ENCODE measurements around the gene IPO11. TPM values are rescaled to one million over a fixed set of nuclear protein-coding genes. Genes with fewer than 3 reads are reported as not detected.

Gene IPO11
- total RNA-seq, 1 donor from 2014 or later: 54.2 TPM

DNA sequence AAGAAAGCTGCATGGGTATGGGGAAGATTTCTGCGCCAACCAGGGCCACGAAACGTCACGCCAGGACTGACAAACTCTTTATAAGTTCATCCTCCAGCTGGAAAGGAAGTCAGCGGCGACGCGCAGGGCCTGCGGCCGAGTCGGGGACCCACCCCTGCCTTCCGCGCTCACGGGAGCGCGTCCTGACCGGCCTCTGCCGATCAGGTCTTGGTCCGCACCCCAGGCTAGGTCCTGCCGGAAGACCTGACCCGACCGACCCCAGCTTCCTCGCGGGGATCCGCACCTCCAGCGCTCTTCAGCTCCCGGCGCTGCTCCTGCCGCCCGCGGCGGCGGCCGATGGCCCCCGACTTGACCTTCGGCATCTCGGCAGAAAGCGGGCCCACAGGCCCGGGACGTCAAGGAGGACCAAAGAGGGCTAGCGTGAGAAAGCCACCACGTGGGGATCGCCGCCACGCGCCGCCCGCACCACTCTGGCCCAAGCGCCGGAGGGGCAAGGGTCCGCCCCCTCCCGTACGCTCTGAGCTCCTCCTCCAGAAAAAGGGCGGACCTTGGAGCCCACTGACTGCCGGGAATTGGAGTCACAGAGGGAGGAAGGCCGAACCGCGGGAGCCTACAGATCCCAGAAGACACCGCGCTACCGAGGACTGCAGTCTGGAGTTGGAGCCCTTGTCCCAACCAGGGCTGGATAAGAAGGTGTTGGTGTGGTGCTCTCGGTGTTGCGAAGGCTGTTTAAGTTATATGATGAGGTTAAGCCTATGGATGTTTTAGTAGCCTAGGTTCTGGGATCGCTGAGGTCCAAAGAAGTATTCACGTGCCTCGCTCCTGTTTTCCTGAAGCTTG is 8.9 kb upstream of the IPO11 start, which contains the start of gene DIMT1:
TSS of gene DIMT1 (minus strand) at position 495 of the 840 bp plus-strand sequence. CDS start at position 362, 133 bp downstream.
- intact Hi-C loops (cut with micrococcal nuclease): loop anchor here (1.0 to 5.0 kb wide), 7 partner anchors 8 to 1459 kb away; partner anchors contain the start of genes ERCC8, IPO11 and NDUFAF2
- H3K4me1 Mint-ChIP-seq (ENCODE audit: low read depth): peaks cover 34% of the 10 kb centered on the region
- H3K27me3 Mint-ChIP-seq (ENCODE audit: insufficient read depth): no peaks in the 10 kb centered on the region
- no peaks in the 10 kb centered on the region for H3K9me3 Mint-ChIP-seq
- H3K27ac Mint-ChIP-seq: peak within 1 kb of the TSS; percentile 94
- H3K36me3 Mint-ChIP-seq (ENCODE audit: low read depth): peaks cover 18% of the 10 kb centered on the region
- peak within 1 kb of the TSS; percentile 95 for H3K4me3 Mint-ChIP-seq
- peak; percentile 93 for DNase-seq (ENCODE audit: low spot score)

DNA sequence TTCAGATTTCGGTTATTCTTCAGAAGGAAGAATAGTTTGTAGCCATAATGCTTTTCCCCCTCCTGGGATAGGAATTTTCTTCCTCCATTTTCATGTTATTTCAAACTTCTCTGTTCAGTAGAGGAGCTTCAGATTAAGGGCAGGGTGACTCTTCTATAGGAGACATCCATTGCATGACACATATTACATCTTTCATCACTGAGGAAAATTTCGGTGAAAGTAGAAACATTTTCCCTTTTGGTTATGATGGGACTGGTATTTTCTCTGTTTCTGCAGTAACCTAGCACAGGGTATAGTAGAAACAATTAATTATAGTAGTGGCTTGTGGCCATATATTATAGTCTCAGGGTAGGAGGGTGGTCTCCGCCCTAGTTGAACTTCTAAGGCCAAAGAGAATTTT is 1.1 kb downstream of the IPO11 start:
- peak overlapping the region; percentile 90 for H3K27ac Mint-ChIP-seq
- intact Hi-C loops (cut with micrococcal nuclease): loop anchor here (2.0 to 5.0 kb wide), 3 partner anchors 13 to 1713 kb away; partner anchors contain the start of genes DEPDC1B and LRRC70
- peaks cover 2% of the 10 kb centered on the region for H3K36me3 Mint-ChIP-seq (ENCODE audit: low read depth)
- H3K4me3 Mint-ChIP-seq: peak overlapping the region; percentile 94
- no peak for DNase-seq (ENCODE audit: low spot score)
- H3K9me3 Mint-ChIP-seq: no peaks in the 10 kb centered on the region
- peaks cover 7% of the 10 kb centered on the region for H3K27me3 Mint-ChIP-seq (ENCODE audit: insufficient read depth)
- peaks cover 21% of the 10 kb centered on the region for H3K4me1 Mint-ChIP-seq (ENCODE audit: low read depth)

DNA sequence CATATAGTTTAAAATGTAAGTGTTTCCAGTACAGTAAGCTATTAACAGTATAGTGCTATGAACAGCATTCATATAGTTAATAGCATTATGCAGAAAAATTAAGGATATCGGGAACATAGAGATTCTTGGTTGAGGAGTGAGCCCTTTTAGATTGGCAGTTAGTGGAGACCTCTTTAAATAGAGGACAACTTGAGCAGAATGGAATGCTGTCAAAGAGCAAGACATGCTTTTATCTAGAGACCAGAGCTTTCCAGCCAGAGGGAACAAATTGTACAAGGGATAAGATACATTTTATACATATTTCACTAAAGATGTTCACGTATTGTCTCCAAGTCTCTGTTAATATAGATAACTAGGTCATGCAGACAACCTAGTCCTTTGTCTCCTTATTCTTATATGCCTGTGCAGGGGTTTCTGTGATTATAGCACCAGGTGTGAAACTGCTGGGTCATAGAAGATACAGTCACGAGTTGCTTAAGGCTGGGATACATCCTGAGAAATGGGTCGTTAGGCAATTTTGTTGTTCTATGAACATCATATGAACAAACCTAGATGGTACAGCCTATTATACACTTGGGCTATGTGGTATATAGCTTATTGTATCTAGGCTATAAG is 6.0 kb downstream of the IPO11 start:
- Mint-ChIP-seq H3K27me3 (ENCODE audit: insufficient read depth) (no peaks in the 10 kb centered on the region), H3K4me1 (ENCODE audit: low read depth) (peaks cover 11% of the 10 kb centered on the region), H3K4me3 (no peak overlapping the region), H3K27ac (no peak overlapping the region), H3K9me3 (no peaks in the 10 kb centered on the region), H3K36me3 (ENCODE audit: low read depth) (peaks cover 5% of the 10 kb centered on the region)
- DNase-seq (ENCODE audit: low spot score): no peak
- intact Hi-C loops (cut with micrococcal nuclease): no loop called here

DNA sequence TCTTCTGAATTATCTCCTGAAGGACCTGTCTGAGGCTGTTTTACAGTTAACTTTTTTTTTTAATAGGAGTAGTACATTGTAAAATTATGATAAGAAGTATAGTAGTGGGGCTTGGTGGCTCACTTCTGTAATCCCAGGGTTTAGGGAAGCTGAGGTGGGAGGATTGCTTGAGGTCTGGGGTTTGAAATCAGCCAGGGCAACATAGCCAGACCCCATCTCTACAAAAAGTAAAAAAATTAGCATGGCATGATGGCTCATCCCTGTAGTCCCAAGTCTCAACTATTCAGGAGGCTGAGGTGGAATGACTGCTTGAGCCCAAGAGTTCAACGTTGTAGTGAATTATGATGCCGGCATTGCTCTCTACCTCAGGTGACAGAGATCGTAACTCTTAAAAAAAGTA is 7.0 kb downstream of the IPO11 start:
- intact Hi-C loops (cut with micrococcal nuclease): no loop called here
- no peak overlapping the region for H3K27ac Mint-ChIP-seq
- H3K4me3 Mint-ChIP-seq: no peak overlapping the region
- no peaks in the 10 kb centered on the region for H3K27me3 Mint-ChIP-seq (ENCODE audit: insufficient read depth)
- H3K36me3 Mint-ChIP-seq (ENCODE audit: low read depth): peaks cover 7% of the 10 kb centered on the region
- no peak for DNase-seq (ENCODE audit: low spot score)
- no peaks in the 10 kb centered on the region for H3K9me3 Mint-ChIP-seq
- peaks cover under 1% of the 10 kb centered on the region for H3K4me1 Mint-ChIP-seq (ENCODE audit: low read depth)

DNA sequence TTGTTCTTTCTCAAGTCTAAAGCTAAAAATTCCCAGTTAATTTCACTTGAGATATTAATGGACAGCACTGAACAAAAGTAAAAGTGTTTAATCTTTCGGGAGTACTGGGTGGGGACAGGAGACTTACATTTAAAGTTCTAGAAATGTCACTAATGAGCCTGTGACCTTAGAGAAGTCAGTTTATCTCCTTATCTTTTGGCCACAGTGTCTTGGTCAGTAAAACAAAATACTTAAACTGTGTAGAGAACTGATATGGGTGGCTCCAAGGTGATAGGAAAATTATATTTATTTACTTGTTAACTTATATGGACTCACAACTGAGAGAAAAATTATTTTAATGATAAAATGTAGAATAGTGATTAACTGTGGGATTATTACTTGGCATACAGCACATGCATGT is 8.9 kb downstream of the IPO11 start:
- Mint-ChIP-seq H3K27ac (no peak overlapping the region), H3K36me3 (ENCODE audit: low read depth) (peaks cover 5% of the 10 kb centered on the region), H3K4me3 (no peak overlapping the region), H3K27me3 (ENCODE audit: insufficient read depth) (no peaks in the 10 kb centered on the region), H3K4me1 (ENCODE audit: low read depth) (peaks cover 7% of the 10 kb centered on the region), H3K9me3 (no peaks in the 10 kb centered on the region)
- DNase-seq (ENCODE audit: low spot score): no peak
- intact Hi-C loops (cut with micrococcal nuclease): no loop called here

DNA sequence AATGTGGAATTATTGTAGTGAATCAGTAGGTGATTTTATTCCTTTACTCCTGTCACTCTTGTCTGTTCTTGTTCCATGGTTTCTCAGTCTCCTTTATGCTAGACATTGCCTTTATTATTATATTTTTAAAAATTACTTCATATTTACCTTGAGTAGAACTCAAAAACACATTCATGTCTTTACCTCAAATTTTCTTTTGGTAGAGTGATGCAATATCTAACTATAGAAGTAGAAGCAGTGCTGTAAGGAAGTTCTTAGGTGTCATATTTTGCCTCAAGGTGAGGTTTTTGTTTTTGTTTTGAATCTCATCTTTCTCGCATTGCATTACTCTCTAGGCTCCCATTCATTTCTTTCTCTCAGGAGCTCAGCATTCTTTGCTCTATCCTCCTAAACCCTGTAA is 12.2 kb downstream of the IPO11 start:
- intact Hi-C loops (cut with micrococcal nuclease): no loop called here
- H3K27ac Mint-ChIP-seq: no peak overlapping the region
- DNase-seq (ENCODE audit: low spot score): no peak
- no peak overlapping the region for H3K4me3 Mint-ChIP-seq
- H3K27me3 Mint-ChIP-seq (ENCODE audit: insufficient read depth): no peaks in the 10 kb centered on the region
- no peaks in the 10 kb centered on the region for H3K9me3 Mint-ChIP-seq
- H3K36me3 Mint-ChIP-seq (ENCODE audit: low read depth): peaks cover 4% of the 10 kb centered on the region
- H3K4me1 Mint-ChIP-seq (ENCODE audit: low read depth): peaks cover 7% of the 10 kb centered on the region

DNA sequence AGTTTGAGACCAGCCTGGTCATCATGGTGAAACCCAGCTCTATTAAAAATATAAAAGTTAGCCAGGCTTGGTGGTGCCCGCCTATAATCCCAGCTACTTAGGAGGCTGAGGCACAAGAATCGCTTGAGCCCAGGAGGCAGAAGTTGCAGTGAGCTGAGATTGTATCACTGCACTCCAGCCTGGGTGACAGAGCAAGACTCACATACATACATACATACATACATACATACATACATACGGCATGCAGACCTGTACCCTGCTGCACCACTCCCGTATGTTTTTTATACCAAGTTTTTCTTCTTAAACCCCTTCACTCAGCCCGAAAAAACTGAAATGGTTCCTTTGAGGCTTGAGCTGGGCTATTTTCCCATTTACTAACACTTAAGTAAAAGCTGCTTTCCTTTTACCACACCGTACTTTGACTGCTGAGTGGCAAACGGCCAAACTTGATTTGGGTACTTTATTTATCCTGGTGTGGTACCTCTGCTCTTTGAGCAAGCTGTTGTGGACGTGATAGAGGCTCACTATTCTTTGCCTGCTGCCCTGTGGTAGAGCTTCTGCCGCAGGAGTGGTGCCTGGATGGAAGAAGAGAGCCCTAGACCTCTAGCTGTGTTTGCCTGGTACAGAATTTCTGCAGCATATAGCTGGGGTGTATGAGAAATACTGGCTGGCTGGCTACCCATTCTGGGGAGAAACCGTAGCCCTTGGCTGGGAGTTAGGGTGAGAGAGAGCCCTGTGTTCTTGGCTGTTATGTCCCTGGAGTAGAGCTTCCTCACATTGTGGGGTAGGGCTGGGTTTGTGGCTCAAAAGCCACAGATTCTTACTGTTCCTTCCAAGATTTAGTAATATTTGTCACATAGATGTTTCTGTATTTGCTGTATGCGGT is 19.4 kb downstream of the IPO11 start:
- Mint-ChIP-seq H3K27me3 (ENCODE audit: insufficient read depth) (no peaks in the 10 kb centered on the region), H3K9me3 (no peaks in the 10 kb centered on the region), H3K36me3 (ENCODE audit: low read depth) (no peaks in the 10 kb centered on the region), H3K4me3 (no peak overlapping the region), H3K4me1 (ENCODE audit: low read depth) (no peaks in the 10 kb centered on the region), H3K27ac (no peak overlapping the region)
- intact Hi-C loops (cut with micrococcal nuclease): no loop called here
- DNase-seq (ENCODE audit: low spot score): no peak

DNA sequence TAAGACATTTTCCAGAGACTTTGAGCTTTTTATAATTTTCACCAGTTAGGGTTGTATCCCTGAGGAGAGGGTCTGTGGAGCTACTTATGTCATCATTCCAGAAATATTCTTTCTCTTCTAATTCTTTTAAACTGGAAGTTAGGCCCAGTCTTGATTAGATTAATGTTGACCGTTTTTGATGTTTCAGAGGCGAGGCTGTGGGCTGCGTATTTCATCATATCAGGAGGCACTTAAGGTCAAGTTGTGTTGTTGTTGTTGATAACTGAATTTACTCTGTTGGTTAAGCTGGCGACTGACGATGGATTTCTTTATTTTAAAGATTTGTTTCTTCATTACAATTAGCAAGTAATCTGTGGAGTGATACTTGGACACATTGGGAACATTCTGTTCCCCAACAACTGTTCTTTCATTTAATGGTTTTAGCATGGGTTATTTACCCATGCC is 20.1 kb downstream of the IPO11 start:
- no peaks in the 10 kb centered on the region for H3K4me1 Mint-ChIP-seq (ENCODE audit: low read depth)
- H3K27ac Mint-ChIP-seq: no peak overlapping the region
- no peaks in the 10 kb centered on the region for H3K36me3 Mint-ChIP-seq (ENCODE audit: low read depth)
- no peaks in the 10 kb centered on the region for H3K9me3 Mint-ChIP-seq
- intact Hi-C loops (cut with micrococcal nuclease): no loop called here
- H3K4me3 Mint-ChIP-seq: no peak overlapping the region
- no peak for DNase-seq (ENCODE audit: low spot score)
- no peaks in the 10 kb centered on the region for H3K27me3 Mint-ChIP-seq (ENCODE audit: insufficient read depth)

DNA sequence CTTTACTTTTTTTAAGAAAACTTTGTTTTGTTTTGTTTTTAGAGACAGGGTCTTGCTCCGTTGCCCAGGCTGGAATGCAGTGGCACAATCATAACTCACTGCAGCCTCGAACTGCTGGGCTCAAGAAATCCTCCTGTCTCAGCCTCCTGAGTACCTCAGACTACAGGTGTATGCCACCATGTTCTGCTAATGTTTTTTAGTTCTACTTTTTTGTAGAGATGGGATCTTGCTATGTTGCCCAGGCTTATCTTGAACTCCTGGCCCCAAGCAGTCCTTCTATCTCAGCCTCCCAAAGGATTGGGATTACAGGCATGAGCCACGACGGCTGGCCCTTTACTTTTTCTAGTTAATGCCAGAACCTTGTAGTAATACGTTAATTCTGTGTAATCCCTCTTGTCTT is 36.0 kb downstream of the IPO11 start:
- Mint-ChIP-seq H3K36me3 (ENCODE audit: low read depth) (peaks cover 16% of the 10 kb centered on the region), H3K27me3 (ENCODE audit: insufficient read depth) (no peaks in the 10 kb centered on the region), H3K4me3 (no peak overlapping the region), H3K9me3 (no peaks in the 10 kb centered on the region), H3K27ac (no peak overlapping the region), H3K4me1 (ENCODE audit: low read depth) (no peaks in the 10 kb centered on the region)
- no peak for DNase-seq (ENCODE audit: low spot score)
- intact Hi-C loops (cut with micrococcal nuclease): no loop called here

DNA sequence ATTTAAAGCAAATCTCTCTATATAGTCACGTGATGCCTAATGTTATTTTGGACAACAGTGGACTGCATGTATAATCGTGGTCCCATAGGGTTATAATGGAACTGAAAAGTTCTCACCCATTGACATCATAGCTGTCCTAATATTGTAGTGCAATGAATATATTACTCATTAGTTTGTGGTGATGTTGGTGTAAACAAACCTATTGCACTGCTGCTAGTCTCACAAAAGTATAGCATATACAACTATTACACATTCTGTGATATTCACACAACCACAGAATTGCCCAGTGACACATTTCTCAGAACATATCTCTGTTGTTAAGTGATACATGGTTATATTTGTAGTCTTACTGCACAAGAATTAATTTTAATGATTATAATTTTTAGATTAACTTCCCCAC is 37.7 kb downstream of the IPO11 start:
- H3K4me3 Mint-ChIP-seq: no peak overlapping the region
- DNase-seq (ENCODE audit: low spot score): no peak
- no peaks in the 10 kb centered on the region for H3K27me3 Mint-ChIP-seq (ENCODE audit: insufficient read depth)
- no peaks in the 10 kb centered on the region for H3K4me1 Mint-ChIP-seq (ENCODE audit: low read depth)
- H3K9me3 Mint-ChIP-seq: no peaks in the 10 kb centered on the region
- no peak overlapping the region for H3K27ac Mint-ChIP-seq
- peaks cover 16% of the 10 kb centered on the region for H3K36me3 Mint-ChIP-seq (ENCODE audit: low read depth)
- intact Hi-C loops (cut with micrococcal nuclease): no loop called here

DNA sequence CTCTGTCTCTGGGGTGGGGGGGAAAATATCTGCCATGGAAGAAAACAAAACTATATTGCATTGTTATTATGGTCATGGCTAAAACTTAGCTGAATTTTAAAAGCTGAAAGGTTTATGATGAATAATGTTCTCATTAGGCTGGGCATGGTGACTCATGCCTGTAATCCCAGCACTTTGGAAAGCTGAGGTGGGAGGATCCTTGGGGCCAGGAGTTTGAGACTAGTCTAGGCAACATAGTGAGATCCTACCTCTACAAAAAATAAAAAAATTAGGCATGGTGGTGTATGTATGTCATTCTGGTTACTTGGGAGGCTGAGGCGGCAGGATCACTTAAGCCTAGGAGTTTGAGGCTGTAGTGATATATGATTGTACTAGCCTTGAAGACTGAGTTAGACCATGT is 44.5 kb downstream of the IPO11 start:
- Mint-ChIP-seq H3K4me1 (ENCODE audit: low read depth) (no peaks in the 10 kb centered on the region), H3K27me3 (ENCODE audit: insufficient read depth) (no peaks in the 10 kb centered on the region), H3K27ac (no peak overlapping the region), H3K9me3 (no peaks in the 10 kb centered on the region), H3K36me3 (ENCODE audit: low read depth) (peaks cover 3% of the 10 kb centered on the region), H3K4me3 (no peak overlapping the region)
- DNase-seq (ENCODE audit: low spot score): no peak
- intact Hi-C loops (cut with micrococcal nuclease): no loop called here

DNA sequence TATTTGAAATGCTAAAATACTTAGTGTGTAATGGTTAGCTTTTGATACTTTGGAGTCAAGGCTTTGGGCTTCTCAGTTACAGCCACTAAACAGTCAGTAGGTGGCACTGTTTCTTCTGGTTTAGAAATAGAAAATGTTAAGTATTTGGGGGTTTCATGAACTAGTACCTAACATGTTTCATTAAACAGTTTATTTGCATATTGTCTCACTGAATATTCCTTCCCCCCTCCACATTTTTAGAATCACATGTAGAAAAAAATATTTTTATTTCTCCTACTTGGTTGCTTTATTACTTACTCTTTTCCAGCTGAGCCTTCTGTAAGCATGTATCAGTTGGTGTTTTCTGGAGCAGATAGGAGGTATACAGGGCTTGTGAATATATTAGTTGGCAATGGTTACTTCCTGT is 48.0 kb downstream of the IPO11 start:
- H3K27ac Mint-ChIP-seq: no peak overlapping the region
- H3K4me1 Mint-ChIP-seq (ENCODE audit: low read depth): no peaks in the 10 kb centered on the region
- DNase-seq (ENCODE audit: low spot score): no peak
- no peaks in the 10 kb centered on the region for H3K27me3 Mint-ChIP-seq (ENCODE audit: insufficient read depth)
- no peaks in the 10 kb centered on the region for H3K36me3 Mint-ChIP-seq (ENCODE audit: low read depth)
- H3K4me3 Mint-ChIP-seq: no peak overlapping the region
- intact Hi-C loops (cut with micrococcal nuclease): loop anchor here (1.0 kb wide), 1 partner anchor 319 kb away; no protein-coding TSS in a partner anchor
- H3K9me3 Mint-ChIP-seq: no peaks in the 10 kb centered on the region

All from activated T-helper 1 cell treated with anti-CD3 and anti-CD28 coated beads, Interleukin-12 subunit alpha, Interleukin-12 subunit beta, Interleukin-2, Interleukin-4 antibody, amounts not matched to agents 30 ng/mL and 10 ng/mL and 1 ng/mL, durations not matched to agents 14 hours and 24 hours and 36 hours (primary cell).